Neural cell (in vitro differentiated cells): ENCODE data around the gene TBC1D14. TPM values are rescaled to one million over a fixed set of nuclear protein-coding genes. Genes with fewer than 3 reads are reported as not detected.
"Not testable (repeated sequence)": the region's sequence is repeated elsewhere in the genome, so short reads cannot be mapped to it uniquely, and the experiment has no call there.

ENCODE experiments used
- H2AFZ ChIP-seq: fragments of 200-600, 300-800 bp; sonication (generic), shearing (Covaris generic); 2 replicates; pipeline ENCODE4 v1.6.0; 2014; ENCODE audit warnings: low read depth, mild to moderate bottlenecking, antibody characterized with exemption, low read length, moderate library complexity
- H3F3A ChIP-seq: fragments of 200-600 bp; shearing (Covaris generic); 2 replicates; pipeline ENCODE4 v1.6.1; 2016; ENCODE audit warnings: mild to moderate bottlenecking, moderate library complexity, mixed read lengths, antibody characterized with exemption, low read length; ENCODE audit not compliant: insufficient read depth, poor library complexity, severe bottlenecking
- H3K27ac ChIP-seq: fragments of 200-600, 300-800 bp; sonication (generic), shearing (Covaris generic); 2 replicates; pipeline ENCODE4 v1.5.1; 2014; ENCODE audit warnings: mild to moderate bottlenecking, low read length, moderate library complexity
- H3K27me3 ChIP-seq: fragments of 300-800, 200-600 bp; sonication (generic), shearing (Covaris generic); 2 replicates; pipeline ENCODE4 v1.6.0; 2014; ENCODE audit warnings: mild to moderate bottlenecking, low read depth, low read length, moderate library complexity; ENCODE audit not compliant: insufficient read depth
- H3K36me3 ChIP-seq: fragments of 300-800, 200-600 bp; sonication (generic), shearing (Covaris generic); 2 replicates; pipeline ENCODE4 v1.5.1; 2014; ENCODE audit warnings: mild to moderate bottlenecking, antibody characterized with exemption, low read length, moderate library complexity; ENCODE audit not compliant: insufficient read depth
- H3K4me2 ChIP-seq: fragments of 300-800, 200-600 bp; sonication (generic), shearing (Covaris generic); 2 replicates; pipeline ENCODE4 v1.6.0; 2014; ENCODE audit warnings: mild to moderate bottlenecking, low read length
- H3K4me3 ChIP-seq: fragments of 300-800, 200-600 bp; sonication (generic), shearing (Covaris generic); 2 replicates; pipeline ENCODE4 v1.5.1; 2014; ENCODE audit warnings: mild to moderate bottlenecking, low read length, moderate library complexity
- H3K79me2 ChIP-seq: fragments of 200-600 bp; shearing (Covaris generic); replicated peaks from 2 replicates; pipeline ENCODE4 v1.6.0; 2014; ENCODE audit warnings: mild to moderate bottlenecking, low read length, moderate library complexity; ENCODE audit not compliant: insufficient read depth
- H3K9ac ChIP-seq: fragments of 300-800, 200-600 bp; sonication (generic), shearing (Covaris generic); 2 replicates; pipeline ENCODE4 v1.6.1; 2016; ENCODE audit warnings: mild to moderate bottlenecking, low read length, mixed read lengths
- H3K9me2 ChIP-seq: fragments of 200-600 bp; shearing (Covaris generic); 2 replicates; pipeline ENCODE4 v1.6.1; 2016; ENCODE audit warnings: mild to moderate bottlenecking, low read length, mixed read lengths; ENCODE audit not compliant: insufficient read depth
- H3K9me3 ChIP-seq: fragments of 200-600, 300-800 bp; sonication (generic), shearing (Covaris generic); 2 replicates; pipeline ENCODE4 v1.6.1; 2016; ENCODE audit warnings: mild to moderate bottlenecking, mixed run types, low read length, moderate library complexity, mixed read lengths
- H4K20me1 ChIP-seq: fragments of 200-600 bp; shearing (Covaris generic); 2 replicates; pipeline ENCODE4 v1.6.1; 2016; ENCODE audit warnings: mild to moderate bottlenecking, mixed run types; ENCODE audit not compliant: insufficient read depth
- EP300 ChIP-seq: fragments of 450-650 bp; conservative IDR thresholded peaks from 2 replicates; pipeline ENCODE4 v1.6.1; 2014; ENCODE audit warnings: antibody characterized with exemption, mild to moderate bottlenecking, moderate library complexity; ENCODE audit not compliant: poor library complexity, severe bottlenecking
- EZH2 ChIP-seq: fragments of 200-600, 300-800 bp; shearing (Covaris generic), sonication (generic); IDR thresholded peaks from 2 replicates; pipeline ENCODE4 v1.6.1; 2014; ENCODE audit warnings: antibody characterized with exemption, low read length, borderline replicate concordance, mild to moderate bottlenecking; ENCODE audit not compliant: insufficient read depth, poor library complexity, severe bottlenecking
- MXI1 ChIP-seq: fragments of 450-650 bp; conservative IDR thresholded peaks from 2 replicates; pipeline ENCODE4 v1.6.1; 2014; ENCODE audit warnings: antibody characterized with exemption, mild to moderate bottlenecking; ENCODE audit not compliant: poor library complexity, severe bottlenecking
- POLR2AphosphoS5 ChIP-seq: IDR thresholded peaks from 2 replicates; pipeline ENCODE4 v1.6.1; 2012
- RAD21 ChIP-seq: fragments of 450-650 bp; conservative IDR thresholded peaks from 2 replicates; pipeline ENCODE4 v1.6.1; 2014; ENCODE audit warnings: antibody characterized with exemption, mild to moderate bottlenecking, moderate library complexity
- SMC3 ChIP-seq: fragments of 450-650 bp; conservative IDR thresholded peaks from 2 replicates; pipeline ENCODE4 v1.6.1; 2014; ENCODE audit warnings: antibody characterized with exemption, mild to moderate bottlenecking, moderate library complexity; ENCODE audit not compliant: poor library complexity
- TAF1 ChIP-seq: IDR thresholded peaks from 2 replicates; pipeline ENCODE4 v1.6.1; 2012; ENCODE audit warnings: low read depth
- polyA plus RNA-seq: library from polyadenylated mRNA; depleted of rRNA; stranded (reverse); fragments of >200 nt; gene quantifications from 2 replicates; pipeline ENCODE4 v1.2.3, GENCODE V29; 2014
- TF ChIP-seq, protein P1 (sequence below): IDR thresholded peaks from 2 replicates; pipeline ENCODE4 v1.6.1; 2012; ENCODE audit warnings: borderline replicate concordance
- TF ChIP-seq, protein P2 (sequence below): fragments of 450-650 bp; IDR thresholded peaks from 2 replicates; pipeline ENCODE4 v1.5.1; 2014; ENCODE audit warnings: antibody characterized with exemption, mild to moderate bottlenecking, moderate library complexity; ENCODE audit not compliant: poor library complexity, severe bottlenecking

TBC1D14 gene
- polyA plus RNA-seq, 1 donor from 2014 or later, result 125 TPM

DNA sequence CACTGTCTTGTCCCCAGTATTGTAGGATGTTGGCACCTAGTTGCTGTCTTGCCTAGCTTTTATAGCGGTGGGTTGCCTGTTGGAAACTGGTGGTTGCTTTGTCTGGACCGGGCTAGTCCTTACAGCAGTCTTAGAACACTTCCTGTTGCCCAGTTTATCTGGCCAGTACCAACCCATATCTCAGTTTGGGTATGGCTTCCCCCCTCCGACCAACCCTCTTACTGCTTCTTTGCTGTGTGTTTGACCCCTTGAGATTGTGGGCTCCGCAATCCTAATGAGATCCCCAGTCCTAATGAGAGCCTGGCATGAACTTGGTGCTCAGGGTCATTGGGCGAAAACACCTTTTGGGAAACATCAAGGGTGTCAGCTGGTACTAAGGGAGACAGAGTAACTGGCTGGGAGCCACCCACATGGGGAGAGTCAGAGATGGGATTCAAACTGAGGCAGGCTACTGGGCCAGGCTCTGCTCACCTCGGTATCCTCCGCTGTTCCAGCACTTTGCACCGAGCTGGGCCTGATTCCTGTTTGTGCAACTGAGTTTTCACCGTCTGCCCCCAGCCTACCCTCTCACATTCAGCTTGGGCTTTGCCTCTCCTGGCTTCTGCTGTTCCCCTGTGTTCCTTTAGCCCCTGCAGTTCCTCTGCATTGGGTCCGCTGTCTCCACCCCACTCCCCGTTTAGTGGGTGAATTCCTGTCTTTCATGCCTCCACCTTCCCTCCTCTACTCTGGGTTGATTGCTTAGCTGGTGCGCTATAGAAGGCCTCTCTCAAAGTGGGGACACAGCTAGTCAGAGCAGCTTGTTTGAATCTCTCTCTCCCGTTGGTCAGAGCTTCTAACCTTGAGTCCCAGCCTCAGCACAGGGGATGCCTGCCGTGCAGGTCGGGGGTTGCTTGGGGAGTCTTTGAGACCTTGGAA is 1.6 kb downstream of the TBC1D14 start:
- H2AFZ ChIP-seq, result no peak overlapping the region
- no peaks in the 10 kb centered on the region for H3K36me3 ChIP-seq
- H3K79me2 ChIP-seq, result peaks cover 13% of the 10 kb centered on the region
- peak overlapping the region; percentile 82 for H3K4me3 ChIP-seq
- no peaks in the 10 kb centered on the region for H3F3A ChIP-seq
- no peaks in the 10 kb centered on the region for H3K9me3 ChIP-seq
- H3K4me2 ChIP-seq, result no peak overlapping the region
- TF ChIP-seq SMC3 (no peak), EZH2 (no peak), POLR2AphosphoS5 (no peak), MXI1 (no peak), EP300 (no peak), TAF1 (no peak), RAD21 (no peak)
- TF ChIP-seq, protein P1, sequence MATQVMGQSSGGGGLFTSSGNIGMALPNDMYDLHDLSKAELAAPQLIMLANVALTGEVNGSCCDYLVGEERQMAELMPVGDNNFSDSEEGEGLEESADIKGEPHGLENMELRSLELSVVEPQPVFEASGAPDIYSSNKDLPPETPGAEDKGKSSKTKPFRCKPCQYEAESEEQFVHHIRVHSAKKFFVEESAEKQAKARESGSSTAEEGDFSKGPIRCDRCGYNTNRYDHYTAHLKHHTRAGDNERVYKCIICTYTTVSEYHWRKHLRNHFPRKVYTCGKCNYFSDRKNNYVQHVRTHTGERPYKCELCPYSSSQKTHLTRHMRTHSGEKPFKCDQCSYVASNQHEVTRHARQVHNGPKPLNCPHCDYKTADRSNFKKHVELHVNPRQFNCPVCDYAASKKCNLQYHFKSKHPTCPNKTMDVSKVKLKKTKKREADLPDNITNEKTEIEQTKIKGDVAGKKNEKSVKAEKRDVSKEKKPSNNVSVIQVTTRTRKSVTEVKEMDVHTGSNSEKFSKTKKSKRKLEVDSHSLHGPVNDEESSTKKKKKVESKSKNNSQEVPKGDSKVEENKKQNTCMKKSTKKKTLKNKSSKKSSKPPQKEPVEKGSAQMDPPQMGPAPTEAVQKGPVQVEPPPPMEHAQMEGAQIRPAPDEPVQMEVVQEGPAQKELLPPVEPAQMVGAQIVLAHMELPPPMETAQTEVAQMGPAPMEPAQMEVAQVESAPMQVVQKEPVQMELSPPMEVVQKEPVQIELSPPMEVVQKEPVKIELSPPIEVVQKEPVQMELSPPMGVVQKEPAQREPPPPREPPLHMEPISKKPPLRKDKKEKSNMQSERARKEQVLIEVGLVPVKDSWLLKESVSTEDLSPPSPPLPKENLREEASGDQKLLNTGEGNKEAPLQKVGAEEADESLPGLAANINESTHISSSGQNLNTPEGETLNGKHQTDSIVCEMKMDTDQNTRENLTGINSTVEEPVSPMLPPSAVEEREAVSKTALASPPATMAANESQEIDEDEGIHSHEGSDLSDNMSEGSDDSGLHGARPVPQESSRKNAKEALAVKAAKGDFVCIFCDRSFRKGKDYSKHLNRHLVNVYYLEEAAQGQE, result no peak
- TF ChIP-seq, protein P2, sequence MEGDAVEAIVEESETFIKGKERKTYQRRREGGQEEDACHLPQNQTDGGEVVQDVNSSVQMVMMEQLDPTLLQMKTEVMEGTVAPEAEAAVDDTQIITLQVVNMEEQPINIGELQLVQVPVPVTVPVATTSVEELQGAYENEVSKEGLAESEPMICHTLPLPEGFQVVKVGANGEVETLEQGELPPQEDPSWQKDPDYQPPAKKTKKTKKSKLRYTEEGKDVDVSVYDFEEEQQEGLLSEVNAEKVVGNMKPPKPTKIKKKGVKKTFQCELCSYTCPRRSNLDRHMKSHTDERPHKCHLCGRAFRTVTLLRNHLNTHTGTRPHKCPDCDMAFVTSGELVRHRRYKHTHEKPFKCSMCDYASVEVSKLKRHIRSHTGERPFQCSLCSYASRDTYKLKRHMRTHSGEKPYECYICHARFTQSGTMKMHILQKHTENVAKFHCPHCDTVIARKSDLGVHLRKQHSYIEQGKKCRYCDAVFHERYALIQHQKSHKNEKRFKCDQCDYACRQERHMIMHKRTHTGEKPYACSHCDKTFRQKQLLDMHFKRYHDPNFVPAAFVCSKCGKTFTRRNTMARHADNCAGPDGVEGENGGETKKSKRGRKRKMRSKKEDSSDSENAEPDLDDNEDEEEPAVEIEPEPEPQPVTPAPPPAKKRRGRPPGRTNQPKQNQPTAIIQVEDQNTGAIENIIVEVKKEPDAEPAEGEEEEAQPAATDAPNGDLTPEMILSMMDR, result no peak
- no peaks in the 10 kb centered on the region for H4K20me1 ChIP-seq
- no peaks in the 10 kb centered on the region for H3K9me2 ChIP-seq
- H3K27me3 ChIP-seq, result no peaks in the 10 kb centered on the region
- no peak overlapping the region for H3K9ac ChIP-seq
- no peak overlapping the region for H3K27ac ChIP-seq

DNA sequence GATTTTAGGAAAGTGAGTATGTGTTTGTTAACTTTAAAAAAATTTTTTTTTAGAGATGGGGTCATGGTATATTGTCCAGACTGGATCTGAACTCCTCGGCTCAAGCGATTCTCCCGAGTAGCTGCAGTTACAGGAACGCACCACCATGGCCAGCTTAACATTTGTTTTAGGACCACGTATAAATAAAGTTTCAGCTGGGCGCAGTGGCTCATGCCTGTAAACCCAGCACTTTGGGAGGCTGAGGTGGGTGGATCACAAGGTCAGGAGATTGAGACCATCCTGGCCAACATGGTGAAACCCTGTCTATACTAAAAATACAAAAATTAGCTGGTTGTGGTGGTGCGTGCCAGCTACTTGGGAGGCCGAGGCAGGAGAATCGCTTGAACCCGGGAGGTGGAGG is 2.3 kb downstream of the TBC1D14 start:
- not testable (repeated sequence) for H2AFZ ChIP-seq, H3K27me3 ChIP-seq, H3K9me3 ChIP-seq, H3K27ac ChIP-seq, H3K9ac ChIP-seq, H3K36me3 ChIP-seq, H3K4me2 ChIP-seq, H3F3A ChIP-seq, H3K4me3 ChIP-seq, H4K20me1 ChIP-seq, H3K9me2 ChIP-seq
- H3K79me2 ChIP-seq, result peaks cover 13% of the 10 kb centered on the region
